ENCODE results near the gene SBNO1.

SBNO1 gene

DNA sequence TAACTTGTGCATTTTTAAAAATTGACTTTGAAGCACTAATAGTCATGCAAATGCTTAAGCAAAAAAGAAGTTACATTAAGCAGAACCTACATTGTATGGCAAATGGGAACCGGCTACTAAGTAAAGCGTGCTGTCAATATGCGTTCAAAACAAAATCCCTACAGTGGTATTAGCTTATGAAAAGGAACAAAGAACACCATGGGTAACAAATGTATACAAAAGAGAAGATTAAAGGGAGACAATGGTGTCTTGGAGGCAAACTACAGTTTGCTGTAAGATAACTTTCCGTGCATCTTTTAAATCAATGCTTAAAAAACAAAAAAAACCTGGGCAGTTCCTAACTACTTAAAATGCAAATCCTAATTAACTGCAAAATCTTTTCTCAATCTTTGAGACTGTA, 103.5 kb downstream of the SBNO1 start:
- Histone ChIP-seq H3K14ac (ENCODE audit: low read length) (no peak overlapping the region), H3K4me2 (ENCODE audit: low read length) (no peak overlapping the region), H2BK12ac (ENCODE audit: low read length) (no peak overlapping the region), H3K27me3 (ENCODE audit: insufficient read depth, low read length) (no peaks in the 10 kb centered on the region), H3K23ac (ENCODE audit: low read length) (no peak overlapping the region), H3K27ac (ENCODE audit: low read depth, low read length) (no peak overlapping the region), H3K4me3 (ENCODE audit: low read depth, low read length) (no peak overlapping the region), H3K9me3 (ENCODE audit: insufficient read depth, low read depth, low read length) (no peaks in the 10 kb centered on the region), H3K79me1 (ENCODE audit: low read length) (no peaks in the 10 kb centered on the region), H3K36me3 (ENCODE audit: control insufficient read depth in 1 of 2, insufficient read depth in 2 of 2, low read length in 2 of 2) (peaks cover 63 to 75% of the 10 kb centered on the region in 2 experiments), H2BK120ac (ENCODE audit: insufficient read depth, low read length, poor library complexity) (no peak overlapping the region), H4K12ac (ENCODE audit: low read depth, low read length) (no peak overlapping the region), H2AK5ac (ENCODE audit: low read length) (no peak overlapping the region), H3K4ac (ENCODE audit: low read depth, low read length) (no peak overlapping the region), H3K79me2 (ENCODE audit: control insufficient read depth, insufficient read depth, low read length, poor library complexity) (no peaks in the 10 kb centered on the region), H2AFZ (ENCODE audit: insufficient read depth, low read length, poor library complexity) (no peak overlapping the region), H3K4me1 (ENCODE audit: control insufficient read depth in 1 of 2, insufficient read depth in 2 of 2, low read length in 2 of 2) (no peaks in the 10 kb centered on the region), H3K18ac (ENCODE audit: low read length) (no peak overlapping the region), H2BK5ac (ENCODE audit: low read depth, low read length, poor library complexity) (no peak overlapping the region), H4K8ac (ENCODE audit: low read depth, low read length) (no peak overlapping the region), H3K9ac (ENCODE audit: low read length) (no peak overlapping the region), H4K91ac (ENCODE audit: low read depth, low read length) (no peak overlapping the region)
- WGBS (ENCODE audit: extremely low coverage, insufficient coverage, insufficient read length) = no CpG with 5 or more reads among the region's 4 CpGs
- no peak for DNase-seq

DNA sequence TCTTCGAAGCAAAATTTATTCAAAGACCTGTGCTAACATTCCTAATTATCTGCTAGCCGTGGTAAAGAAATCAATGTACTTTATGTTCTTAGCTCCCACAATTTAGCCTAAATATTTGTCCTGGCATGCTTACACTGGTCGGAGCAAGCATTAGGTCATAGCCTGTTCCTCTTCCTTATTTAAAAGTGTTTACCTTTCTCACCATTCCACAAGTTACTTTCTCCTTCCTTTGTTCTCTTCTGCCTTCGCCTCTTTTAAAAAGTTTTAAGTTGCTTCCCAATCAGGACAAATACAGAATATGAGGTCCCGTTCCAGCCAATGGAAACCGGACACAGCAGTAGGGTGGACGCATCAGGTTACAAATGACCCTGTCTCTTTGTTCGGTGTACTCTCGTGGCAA, 104.6 kb downstream of the SBNO1 start:
- Histone ChIP-seq H3K9ac (ENCODE audit: low read length) (no peak overlapping the region), H3K9me3 (ENCODE audit: insufficient read depth, low read depth, low read length) (no peaks in the 10 kb centered on the region), H2AK5ac (ENCODE audit: low read length) (no peak overlapping the region), H3K4ac (ENCODE audit: low read depth, low read length) (no peak overlapping the region), H3K4me1 (ENCODE audit: control insufficient read depth in 1 of 2, insufficient read depth in 2 of 2, low read length in 2 of 2) (no peaks in the 10 kb centered on the region), H4K91ac (ENCODE audit: low read depth, low read length) (no peak overlapping the region), H4K8ac (ENCODE audit: low read depth, low read length) (no peak overlapping the region), H3K27ac (ENCODE audit: low read depth, low read length) (no peak overlapping the region), H3K27me3 (ENCODE audit: insufficient read depth, low read length) (no peaks in the 10 kb centered on the region), H3K23ac (ENCODE audit: low read length) (no peak overlapping the region), H3K79me2 (ENCODE audit: control insufficient read depth, insufficient read depth, low read length, poor library complexity) (no peaks in the 10 kb centered on the region), H2AFZ (ENCODE audit: insufficient read depth, low read length, poor library complexity) (no peak overlapping the region), H3K36me3 (ENCODE audit: control insufficient read depth in 1 of 2, insufficient read depth in 2 of 2, low read length in 2 of 2) (peaks cover 58 to 68% of the 10 kb centered on the region in 2 experiments), H3K79me1 (ENCODE audit: low read length) (no peaks in the 10 kb centered on the region), H2BK120ac (ENCODE audit: insufficient read depth, low read length, poor library complexity) (no peak overlapping the region), H3K4me2 (ENCODE audit: low read length) (no peak overlapping the region), H3K4me3 (ENCODE audit: low read depth, low read length) (no peak overlapping the region), H2BK5ac (ENCODE audit: low read depth, low read length, poor library complexity) (no peak overlapping the region), H3K18ac (ENCODE audit: low read length) (no peak overlapping the region), H2BK12ac (ENCODE audit: low read length) (no peak overlapping the region), H4K12ac (ENCODE audit: low read depth, low read length) (no peak overlapping the region), H3K14ac (ENCODE audit: low read length) (no peak overlapping the region)
- WGBS (ENCODE audit: extremely low coverage, insufficient coverage, insufficient read length) = no CpG with 5 or more reads among the region's 9 CpGs
- no peak for DNase-seq

GRCh38 chr12:123258593-123258992, 106.1 kb downstream of the SBNO1 start:
- H3K4me1 ChIP-seq (ENCODE audit: control insufficient read depth in 1 of 2, insufficient read depth in 2 of 2, low read length in 2 of 2) = peaks cover 0 to 3% of the 10 kb centered on the region in 2 experiments
- no peak overlapping the region for H3K9ac ChIP-seq (ENCODE audit: low read length)
- no peak overlapping the region for H4K12ac ChIP-seq (ENCODE audit: low read depth, low read length)
- no peak overlapping the region for H3K18ac ChIP-seq (ENCODE audit: low read length)
- no peak overlapping the region for H3K4me2 ChIP-seq (ENCODE audit: low read length)
- WGBS (ENCODE audit: extremely low coverage, insufficient coverage, insufficient read length) = no CpG with 5 or more reads among the region's 4 CpGs
- H3K9me3 ChIP-seq (ENCODE audit: insufficient read depth, low read depth, low read length) = peaks cover 2% of the 10 kb centered on the region
- no peak overlapping the region for H2AFZ ChIP-seq (ENCODE audit: insufficient read depth, low read length, poor library complexity)
- no peak overlapping the region for H3K4ac ChIP-seq (ENCODE audit: low read depth, low read length)
- H3K4me3 ChIP-seq (ENCODE audit: low read depth, low read length) = no peak overlapping the region
- H3K14ac ChIP-seq (ENCODE audit: low read length) = no peak overlapping the region
- H3K23ac ChIP-seq (ENCODE audit: low read length) = no peak overlapping the region
- DNase-seq = no peak
- H2BK5ac ChIP-seq (ENCODE audit: low read depth, low read length, poor library complexity) = no peak overlapping the region
- no peak overlapping the region for H2BK120ac ChIP-seq (ENCODE audit: insufficient read depth, low read length, poor library complexity)
- no peak overlapping the region for H2AK5ac ChIP-seq (ENCODE audit: low read length)
- no peaks in the 10 kb centered on the region for H3K79me1 ChIP-seq (ENCODE audit: low read length)
- H3K27ac ChIP-seq (ENCODE audit: low read depth, low read length) = no peak overlapping the region
- no peaks in the 10 kb centered on the region for H3K27me3 ChIP-seq (ENCODE audit: insufficient read depth, low read length)
- no peak overlapping the region for H2BK12ac ChIP-seq (ENCODE audit: low read length)
- peaks cover 57 to 69% of the 10 kb centered on the region in 2 experiments for H3K36me3 ChIP-seq (ENCODE audit: control insufficient read depth in 1 of 2, insufficient read depth in 2 of 2, low read length in 2 of 2)
- H3K79me2 ChIP-seq (ENCODE audit: control insufficient read depth, insufficient read depth, low read length, poor library complexity) = no peaks in the 10 kb centered on the region
- no peak overlapping the region for H4K8ac ChIP-seq (ENCODE audit: low read depth, low read length)
- H4K91ac ChIP-seq (ENCODE audit: low read depth, low read length) = no peak overlapping the region

- peaks cover 5% of the 10 kb centered on the region for H3K79me1 ChIP-seq (ENCODE audit: low read length)
- no peak overlapping the region for H3K4me2 ChIP-seq (ENCODE audit: low read length)
- H3K4me1 ChIP-seq (ENCODE audit: control insufficient read depth in 1 of 2, insufficient read depth in 2 of 2, low read length in 2 of 2) = peaks cover 9 to 13% of the 10 kb centered on the region in 2 experiments
- H3K18ac ChIP-seq (ENCODE audit: low read length) = no peak overlapping the region
- H3K9me3 ChIP-seq (ENCODE audit: insufficient read depth, low read depth, low read length) = peaks cover 2% of the 10 kb centered on the region
- no peak overlapping the region for H4K8ac ChIP-seq (ENCODE audit: low read depth, low read length)
- no peak for DNase-seq
- no peak overlapping the region for H2BK5ac ChIP-seq (ENCODE audit: low read depth, low read length, poor library complexity)
- H3K79me2 ChIP-seq (ENCODE audit: control insufficient read depth, insufficient read depth, low read length, poor library complexity) = no peaks in the 10 kb centered on the region
- no peak overlapping the region for H3K14ac ChIP-seq (ENCODE audit: low read length)
- no peaks in the 10 kb centered on the region for H3K27me3 ChIP-seq (ENCODE audit: insufficient read depth, low read length)
- no peak overlapping the region for H3K4me3 ChIP-seq (ENCODE audit: low read depth, low read length)
- no peak overlapping the region for H2BK12ac ChIP-seq (ENCODE audit: low read length)
- H2BK120ac ChIP-seq (ENCODE audit: insufficient read depth, low read length, poor library complexity) = no peak overlapping the region
- no peak overlapping the region for H2AFZ ChIP-seq (ENCODE audit: insufficient read depth, low read length, poor library complexity)
- no peak overlapping the region for H3K9ac ChIP-seq (ENCODE audit: low read length)
- peaks cover 46 to 61% of the 10 kb centered on the region in 2 experiments for H3K36me3 ChIP-seq (ENCODE audit: control insufficient read depth in 1 of 2, insufficient read depth in 2 of 2, low read length in 2 of 2)
- H4K12ac ChIP-seq (ENCODE audit: low read depth, low read length) = no peak overlapping the region
- no peak overlapping the region for H4K91ac ChIP-seq (ENCODE audit: low read depth, low read length)
- no CpG with 5 or more reads among the region's 5 CpGs for WGBS (ENCODE audit: extremely low coverage, insufficient coverage, insufficient read length)
- no peak overlapping the region for H3K4ac ChIP-seq (ENCODE audit: low read depth, low read length)
- no peak overlapping the region for H3K23ac ChIP-seq (ENCODE audit: low read length)
- H3K27ac ChIP-seq (ENCODE audit: low read depth, low read length) = no peak overlapping the region
- no peak overlapping the region for H2AK5ac ChIP-seq (ENCODE audit: low read length)
These were observed 109.7 kb downstream of the SBNO1 start for GRCh38 chr12:123254853-123255446.
